DOHH2 (cell line): ENCODE data around the gene ARNT2.

Experiments used
- H3F3A ChIP-seq: fragments of 200-600 bp; sonication (generic), shearing (Covaris generic); 2 replicates; pipeline ENCODE4 v1.6.0; 2016; ENCODE audit warnings: antibody characterized with exemption, mild to moderate bottlenecking; ENCODE audit not compliant: control insufficient read depth, insufficient read depth
- H3K27ac ChIP-seq: fragments of 200-600 bp; sonication (generic); 2 replicates; pipeline ENCODE4 v1.5.1; 2014; ENCODE audit warnings: low read depth, mild to moderate bottlenecking, low read length, moderate library complexity
- H3K27me3 ChIP-seq: fragments of 200-600 bp; sonication (generic); 2 replicates; pipeline ENCODE4 v1.6.1; 2014; ENCODE audit warnings: mild to moderate bottlenecking, low read length, mixed read lengths; ENCODE audit not compliant: control insufficient read depth
- H3K36me3 ChIP-seq: fragments of 200-600 bp; sonication (generic); 2 replicates; pipeline ENCODE4 v1.6.1; 2014; ENCODE audit warnings: mild to moderate bottlenecking, low read length, moderate library complexity, mixed read lengths; ENCODE audit not compliant: control insufficient read depth
- H3K4me1 ChIP-seq: fragments of 200-600 bp; sonication (generic); 2 replicates; pipeline ENCODE4 v1.6.1; 2014; ENCODE audit warnings: mild to moderate bottlenecking, low read length, mixed read lengths; ENCODE audit not compliant: control insufficient read depth
- H3K4me2 ChIP-seq: fragments of 200-600 bp; sonication (generic); 2 replicates; pipeline ENCODE4 v1.6.0; 2014; ENCODE audit warnings: mild to moderate bottlenecking, low read length, moderate library complexity
- H3K4me3 ChIP-seq: fragments of 200-600 bp; sonication (generic); 2 replicates; pipeline ENCODE4 v1.5.1; 2014; ENCODE audit warnings: mild to moderate bottlenecking, low read length, mixed read lengths
- H3K79me2 ChIP-seq: fragments of 200-600 bp; sonication (generic); 2 replicates; pipeline ENCODE4 v1.6.1; 2014; ENCODE audit warnings: mild to moderate bottlenecking, low read length, mixed read lengths; ENCODE audit not compliant: control insufficient read depth
- H3K9me2 ChIP-seq: fragments of 200-600 bp; sonication (generic); replicated peaks from 2 replicates; pipeline ENCODE4 v1.6.1; 2014; ENCODE audit warnings: mild to moderate bottlenecking, low read length, mixed read lengths; ENCODE audit not compliant: control insufficient read depth
- H3K9me3 ChIP-seq: fragments of 200-600 bp; sonication (generic); 2 replicates; pipeline ENCODE4 v1.6.1; 2014; ENCODE audit warnings: antibody characterized with exemption, low read length, mixed read lengths; ENCODE audit not compliant: control insufficient read depth, insufficient read depth
- H4K20me1 ChIP-seq: fragments of 200-600 bp; sonication (generic); 2 replicates; pipeline ENCODE4 v1.6.0; 2014; ENCODE audit warnings: low read depth, mild to moderate bottlenecking, antibody characterized with exemption, low read length, moderate library complexity; ENCODE audit not compliant: control insufficient read depth, insufficient read depth
- EZH2phosphoT487 ChIP-seq: fragments of 200-600 bp; sonication (generic); IDR thresholded peaks from 2 replicates; pipeline ENCODE4 v1.6.1; 2017; ENCODE audit warnings: borderline replicate concordance, mild to moderate bottlenecking, antibody characterized with exemption, low read length, moderate library complexity, mixed read lengths
- TF ChIP-seq, protein P1 (sequence below): fragments of 200-600 bp; sonication (generic); IDR thresholded peaks from one replicate; pipeline ENCODE4 v1.5.1; 2014; ENCODE audit warnings: antibody characterized with exemption, mild to moderate bottlenecking, low read depth, low read length; ENCODE audit not compliant: poor library complexity, severe bottlenecking

Gene ARNT2

DNA sequence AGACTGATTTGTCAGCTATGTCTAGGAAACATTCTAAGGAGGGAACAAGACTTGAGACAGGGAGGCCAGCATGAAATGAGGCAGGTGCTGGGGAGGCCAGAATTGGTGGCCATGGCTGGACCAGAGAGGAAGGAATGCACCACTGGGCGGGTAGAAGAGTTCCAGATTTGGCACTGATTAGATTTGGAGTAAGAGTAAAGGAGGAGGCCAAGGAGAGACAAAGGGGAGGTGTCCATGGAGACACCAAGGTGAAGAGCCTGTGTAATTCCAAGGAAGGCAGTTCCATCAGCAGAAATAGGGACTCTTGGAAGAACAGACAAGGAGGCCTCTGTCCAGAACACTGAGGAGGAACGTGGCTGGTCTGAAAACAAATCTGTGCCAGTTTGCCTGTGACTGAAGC, 1.8 kb downstream of the ARNT2 start:
- Histone ChIP-seq H3F3A (no peaks in the 10 kb centered on the region), H3K36me3 (no peaks in the 10 kb centered on the region), H3K27ac (no peak overlapping the region), H3K9me3 (no peaks in the 10 kb centered on the region), H4K20me1 (no peaks in the 10 kb centered on the region), H3K9me2 (no peaks in the 10 kb centered on the region), H3K27me3 (peaks cover 19% of the 10 kb centered on the region), H3K4me1 (no peaks in the 10 kb centered on the region), H3K4me3 (no peak overlapping the region), H3K79me2 (no peaks in the 10 kb centered on the region), H3K4me2 (no peak overlapping the region)
- no peak for TF ChIP-seq EZH2phosphoT487
- TF ChIP-seq, protein P1, sequence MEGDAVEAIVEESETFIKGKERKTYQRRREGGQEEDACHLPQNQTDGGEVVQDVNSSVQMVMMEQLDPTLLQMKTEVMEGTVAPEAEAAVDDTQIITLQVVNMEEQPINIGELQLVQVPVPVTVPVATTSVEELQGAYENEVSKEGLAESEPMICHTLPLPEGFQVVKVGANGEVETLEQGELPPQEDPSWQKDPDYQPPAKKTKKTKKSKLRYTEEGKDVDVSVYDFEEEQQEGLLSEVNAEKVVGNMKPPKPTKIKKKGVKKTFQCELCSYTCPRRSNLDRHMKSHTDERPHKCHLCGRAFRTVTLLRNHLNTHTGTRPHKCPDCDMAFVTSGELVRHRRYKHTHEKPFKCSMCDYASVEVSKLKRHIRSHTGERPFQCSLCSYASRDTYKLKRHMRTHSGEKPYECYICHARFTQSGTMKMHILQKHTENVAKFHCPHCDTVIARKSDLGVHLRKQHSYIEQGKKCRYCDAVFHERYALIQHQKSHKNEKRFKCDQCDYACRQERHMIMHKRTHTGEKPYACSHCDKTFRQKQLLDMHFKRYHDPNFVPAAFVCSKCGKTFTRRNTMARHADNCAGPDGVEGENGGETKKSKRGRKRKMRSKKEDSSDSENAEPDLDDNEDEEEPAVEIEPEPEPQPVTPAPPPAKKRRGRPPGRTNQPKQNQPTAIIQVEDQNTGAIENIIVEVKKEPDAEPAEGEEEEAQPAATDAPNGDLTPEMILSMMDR: no peak

DNA sequence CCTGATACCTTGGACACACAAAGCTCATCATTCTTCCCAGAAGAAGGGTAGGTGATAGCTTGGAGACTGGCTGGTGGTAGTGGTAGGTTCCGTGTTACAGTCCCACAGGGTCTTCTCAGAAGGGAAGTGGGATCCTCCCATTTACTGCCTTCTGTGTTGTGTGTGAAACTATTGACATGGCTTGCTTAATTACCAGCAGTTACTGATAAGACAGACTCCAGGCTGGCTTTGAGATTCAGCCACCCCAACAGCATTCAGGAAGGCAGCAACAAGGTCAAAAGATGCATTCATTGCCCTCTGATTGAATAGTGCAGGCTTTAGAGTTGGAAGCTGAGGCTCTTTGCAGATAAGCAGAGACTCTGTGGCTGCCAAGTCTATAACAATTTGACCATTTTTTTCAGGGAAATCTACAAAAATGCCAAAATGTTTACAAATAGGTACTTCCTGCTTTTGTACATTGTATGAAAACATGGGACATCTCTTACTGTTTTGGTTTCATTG, 7.7 kb downstream of the ARNT2 start:
- Histone ChIP-seq H3K4me1 (no peaks in the 10 kb centered on the region), H3K9me2 (no peaks in the 10 kb centered on the region), H3F3A (no peaks in the 10 kb centered on the region), H3K9me3 (no peaks in the 10 kb centered on the region), H3K36me3 (no peaks in the 10 kb centered on the region), H4K20me1 (no peaks in the 10 kb centered on the region), H3K79me2 (no peaks in the 10 kb centered on the region), H3K27me3 (peaks cover 11% of the 10 kb centered on the region; the same call in 1 of the 2 replicates), H3K4me3 (no peak overlapping the region), H3K4me2 (no peak overlapping the region), H3K27ac (no peak overlapping the region)
- TF ChIP-seq, protein P1: no peak
- no peak for TF ChIP-seq EZH2phosphoT487

GRCh38 chr15:80414546-80415357, 10.6 kb downstream of the ARNT2 start:
- TF ChIP-seq, protein P1: no peak
- TF ChIP-seq EZH2phosphoT487: no peak
- no peaks in the 10 kb centered on the region for H3K36me3 ChIP-seq
- H3K4me1 ChIP-seq: no peaks in the 10 kb centered on the region
- no peak overlapping the region for H3K27ac ChIP-seq
- H3K9me2 ChIP-seq: no peaks in the 10 kb centered on the region
- H3K4me2 ChIP-seq: no peak overlapping the region
- H3F3A ChIP-seq: no peaks in the 10 kb centered on the region
- no peak overlapping the region for H3K4me3 ChIP-seq
- H3K27me3 ChIP-seq: 0 out of 2 replicates have a peak, but pooled peaks cover 3% of the 10 kb centered on the region
- no peaks in the 10 kb centered on the region for H3K9me3 ChIP-seq
- H4K20me1 ChIP-seq: no peaks in the 10 kb centered on the region
- no peaks in the 10 kb centered on the region for H3K79me2 ChIP-seq
